HG02623 (cell line): ENCODE data around the gene PKP4.

ENCODE experiments used
- ATAC-seq: cut with Tn5 transposase; IDR thresholded peaks from one replicate; pipeline ENCODE4 v1.9.1; 2021; ENCODE audit warnings: moderate library complexity; ENCODE audit not compliant: unreplicated experiment

Gene PKP4

DNA sequence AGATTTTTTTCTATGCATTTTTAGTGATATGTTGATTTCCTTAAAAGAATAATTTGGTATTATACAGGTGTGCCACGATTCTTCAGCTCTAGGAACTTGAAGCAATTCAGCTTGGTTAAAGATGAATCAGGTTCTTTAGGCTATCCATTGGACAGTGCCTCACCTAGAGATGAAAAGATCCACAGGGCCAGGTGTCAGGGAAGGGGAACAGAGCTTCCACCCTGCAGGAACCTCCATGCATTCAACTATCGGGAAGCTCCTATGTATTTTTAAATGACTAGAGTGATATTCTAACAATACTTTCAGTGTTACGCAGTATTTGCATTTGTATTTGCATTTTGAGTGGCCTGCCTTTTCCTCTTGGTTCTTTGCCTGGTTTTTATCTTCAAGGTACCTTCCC, 40.2 kb downstream of the PKP4 start:
- ATAC-seq: no peak

DNA sequence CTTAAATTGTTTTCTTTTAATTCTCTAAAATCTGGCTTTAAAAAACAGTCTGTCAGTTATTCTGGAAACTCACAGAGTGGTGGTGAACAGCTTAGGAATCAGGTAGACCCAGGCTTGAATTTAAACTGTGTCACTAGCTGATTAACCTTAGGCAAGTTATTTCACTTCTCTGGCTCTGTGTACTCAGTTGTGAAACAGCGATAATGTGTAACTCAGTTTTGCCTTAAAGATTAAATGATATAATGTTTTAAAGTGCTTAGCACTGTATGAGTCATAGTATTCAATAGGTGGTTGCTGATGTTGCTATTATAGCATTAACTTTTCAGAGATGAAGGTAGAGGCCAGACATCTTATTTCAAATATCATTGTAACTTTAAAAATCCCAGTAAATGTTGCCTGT, 40.7 kb downstream of the PKP4 start:
- no peak for ATAC-seq

DNA sequence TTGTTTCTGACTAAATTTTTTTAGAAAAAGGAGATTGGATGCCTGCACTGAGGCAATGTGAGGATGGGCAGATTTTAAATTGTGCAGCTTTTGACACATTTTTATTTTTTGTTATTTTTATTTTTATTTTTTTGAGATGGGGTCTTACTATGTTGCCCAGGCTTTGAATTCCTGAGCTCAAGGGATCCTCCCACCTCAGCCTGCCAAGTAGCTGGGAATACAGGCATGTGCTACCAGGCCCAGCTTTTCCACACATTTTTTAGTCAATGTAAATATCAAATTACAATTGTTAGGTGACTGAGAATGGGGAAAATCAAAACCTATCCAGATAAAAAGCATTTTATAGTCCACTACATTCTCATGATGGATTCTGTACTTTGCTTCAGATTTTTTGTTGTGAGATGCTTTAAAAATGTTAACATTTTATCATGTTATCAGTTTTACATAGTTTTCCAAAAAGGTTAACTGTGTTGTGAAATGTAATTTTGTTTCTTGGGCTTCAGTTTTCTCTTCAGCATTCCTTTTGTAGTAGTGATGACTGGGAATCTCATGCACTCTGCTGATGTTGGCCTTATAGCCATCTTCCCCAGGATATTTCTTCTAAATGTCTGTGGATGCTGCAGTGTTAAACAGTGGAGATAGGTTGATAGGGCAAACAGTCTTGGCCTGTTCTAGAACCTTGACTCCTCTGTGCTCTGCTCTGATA, 41.4 kb downstream of the PKP4 start:
- no peak for ATAC-seq

DNA sequence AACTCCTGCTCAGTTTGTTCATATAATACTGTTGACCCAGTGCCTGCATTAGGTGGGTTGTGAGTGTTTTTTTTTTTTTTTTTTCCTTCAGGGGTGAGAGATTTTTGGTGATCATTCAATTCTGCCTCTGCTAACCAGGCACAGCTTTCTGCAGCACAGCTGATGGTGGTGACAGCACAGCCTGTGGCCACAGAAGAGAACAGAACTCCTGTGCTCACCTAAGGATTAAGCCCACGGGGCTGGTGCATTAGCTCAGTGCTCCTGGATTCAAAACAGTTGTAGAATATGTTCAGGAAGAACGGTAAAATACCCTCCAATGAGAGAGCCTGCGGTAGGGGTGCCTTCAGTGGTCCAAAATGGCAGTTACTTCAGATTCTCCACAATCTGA, 42.0 kb downstream of the PKP4 start:
- ATAC-seq: no peak

DNA sequence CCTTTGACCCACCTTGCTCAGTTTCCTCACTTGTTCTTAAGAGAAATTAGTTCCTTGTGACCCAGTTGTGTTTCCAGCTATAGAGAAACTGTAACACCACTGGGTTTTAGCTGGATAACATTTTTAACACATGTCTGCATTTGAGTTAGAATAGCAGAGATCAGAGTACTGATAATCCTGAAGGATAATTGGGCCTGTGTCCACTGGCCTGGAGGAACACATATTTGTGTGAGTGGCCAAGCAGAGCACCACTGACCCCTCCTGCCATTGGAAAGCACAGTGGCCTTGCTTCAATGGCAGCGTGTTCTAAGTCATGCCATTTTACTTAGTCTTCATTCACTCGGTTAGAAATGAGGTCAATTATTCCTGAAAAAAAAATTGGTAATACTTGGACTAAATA, 42.6 kb downstream of the PKP4 start:
- no peak for ATAC-seq

DNA sequence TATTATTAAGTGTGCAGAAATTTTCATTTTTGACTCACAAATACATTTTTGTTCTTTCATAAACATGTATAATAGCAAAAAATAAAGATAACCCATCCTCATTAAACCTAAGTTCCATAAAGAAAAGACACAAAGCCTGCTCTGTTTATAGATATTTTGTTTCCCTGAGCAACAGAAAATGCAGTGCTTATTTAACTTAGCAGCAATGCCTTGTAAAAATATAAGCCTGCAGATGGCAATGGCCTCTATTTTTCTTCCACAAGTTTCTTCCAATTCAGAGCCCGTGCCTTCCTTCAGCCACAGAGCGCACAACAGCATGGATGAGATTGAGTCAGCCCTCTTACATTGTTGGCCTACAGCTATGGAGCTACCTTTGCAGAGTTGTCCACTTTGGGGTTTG, 43.6 kb downstream of the PKP4 start:
- no peak for ATAC-seq

DNA sequence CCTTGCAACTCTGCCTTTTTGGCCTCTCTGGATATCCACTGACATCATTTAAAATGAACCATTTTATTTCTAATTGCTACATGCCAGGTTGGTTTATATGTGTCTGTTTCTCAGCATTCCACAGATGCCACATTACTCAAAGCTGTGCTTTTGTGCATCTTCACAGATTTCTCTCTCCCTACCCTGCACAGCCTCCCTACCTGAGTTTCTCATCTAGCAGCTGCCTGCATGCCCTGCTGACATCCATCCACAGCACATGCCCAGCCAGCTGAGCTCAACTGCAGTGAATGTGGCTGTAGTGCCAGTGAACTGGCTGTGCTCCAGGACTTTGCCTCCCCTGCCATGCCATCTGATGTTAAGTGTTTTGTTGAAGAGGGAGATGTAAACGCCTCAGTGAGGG, 44.5 kb downstream of the PKP4 start:
- ATAC-seq: no peak

DNA sequence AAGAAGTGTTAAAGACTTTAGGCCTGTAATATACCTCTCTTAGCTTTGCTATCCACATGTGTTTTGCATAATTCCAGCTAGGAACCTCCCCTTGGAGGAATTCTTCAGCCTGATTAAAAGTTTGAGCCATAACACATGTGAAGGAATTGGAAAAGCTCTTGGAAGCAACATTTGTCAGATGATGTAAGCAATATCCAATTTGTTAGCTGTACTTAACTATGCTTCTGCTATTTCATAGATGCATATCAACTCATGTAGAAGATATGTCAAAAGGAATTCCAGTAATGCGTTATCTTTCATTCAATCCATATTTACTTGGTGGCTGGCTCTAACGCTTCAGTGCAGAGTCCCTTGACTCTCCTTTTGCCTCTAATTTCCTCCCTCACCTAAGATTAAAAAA, 46.2 kb downstream of the PKP4 start:
- ATAC-seq: no peak

DNA sequence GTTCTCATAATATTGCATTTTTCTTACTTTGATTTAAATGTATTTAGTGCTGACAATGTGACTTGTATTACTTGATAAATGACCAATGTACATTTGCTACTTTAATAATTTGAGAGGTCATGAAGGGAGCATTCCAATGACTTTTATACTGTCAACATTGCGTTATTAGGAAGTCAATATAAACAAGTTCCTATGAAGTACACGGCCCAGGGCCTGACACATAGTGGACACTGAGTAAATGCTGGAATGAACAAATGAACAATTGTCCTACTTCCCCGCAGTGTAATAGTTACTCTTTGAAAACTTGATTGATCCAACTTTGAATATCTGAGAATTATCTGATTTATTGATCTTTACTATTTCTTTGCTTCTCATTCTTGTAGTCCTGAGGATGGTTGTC, 47.3 kb downstream of the PKP4 start:
- no peak for ATAC-seq

DNA sequence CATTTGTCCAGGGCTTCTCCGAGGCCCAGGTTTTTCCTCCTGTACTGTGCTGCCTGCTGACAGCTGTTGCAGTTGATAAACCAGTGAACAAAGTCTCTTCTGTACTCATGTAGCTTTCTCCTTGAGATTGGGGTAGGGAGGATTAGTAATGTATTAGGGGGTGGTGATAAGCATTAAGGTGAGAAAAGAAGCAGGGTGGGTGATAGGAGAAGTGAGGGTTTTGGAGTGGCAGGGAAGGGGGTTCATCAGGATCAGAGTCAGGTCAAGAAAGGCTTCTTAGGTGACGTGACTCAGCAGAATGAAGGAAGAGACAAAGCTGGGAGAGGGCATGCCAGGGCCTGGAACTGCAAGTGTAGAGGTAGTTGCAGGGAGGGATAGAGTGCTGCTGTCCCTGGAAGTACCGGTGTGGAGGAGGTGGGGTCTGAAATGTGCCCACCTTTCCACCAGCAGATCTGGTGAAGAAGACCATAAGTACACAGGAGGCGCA, 48.7 kb downstream of the PKP4 start:
- ATAC-seq: no peak

DNA sequence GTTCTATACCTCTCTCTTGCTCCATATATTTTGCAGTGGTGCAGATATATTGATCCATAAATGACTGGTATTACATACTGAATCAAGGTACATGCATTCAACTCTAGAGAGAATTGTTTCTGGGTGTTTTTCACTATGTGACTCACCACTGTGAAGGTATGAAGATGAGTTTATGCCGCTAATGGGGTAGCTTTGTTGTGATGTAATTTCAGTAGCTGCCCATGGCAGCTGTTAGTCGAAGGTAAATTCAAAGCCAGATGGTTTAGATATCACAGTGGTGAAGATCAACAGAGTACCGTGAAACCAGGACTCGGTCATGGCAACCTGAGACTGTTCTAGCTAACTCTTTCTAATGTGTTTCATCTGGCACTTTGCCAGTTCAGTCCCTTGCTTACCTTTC, 50.4 kb downstream of the PKP4 start:
- no peak for ATAC-seq

DNA sequence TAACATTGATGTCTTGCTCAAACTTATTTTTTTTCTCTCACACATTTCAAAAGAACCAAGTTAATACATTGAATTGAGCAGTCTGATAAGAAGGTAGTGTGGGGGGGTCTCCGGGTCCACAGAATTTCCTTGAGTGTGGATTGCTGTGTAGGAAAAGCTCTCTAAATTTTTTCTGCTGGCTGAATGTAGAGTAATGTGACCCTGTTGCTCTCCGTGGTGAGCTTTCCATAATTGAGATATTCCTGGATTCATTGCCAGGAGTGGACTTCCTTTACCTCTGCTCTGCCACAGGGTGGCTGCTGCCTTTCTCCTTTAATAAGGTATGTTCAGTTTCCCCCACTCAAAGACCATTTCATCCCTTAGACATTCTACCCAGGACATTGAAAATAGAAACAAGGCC, 50.9 kb downstream of the PKP4 start:
- ATAC-seq: no peak

DNA sequence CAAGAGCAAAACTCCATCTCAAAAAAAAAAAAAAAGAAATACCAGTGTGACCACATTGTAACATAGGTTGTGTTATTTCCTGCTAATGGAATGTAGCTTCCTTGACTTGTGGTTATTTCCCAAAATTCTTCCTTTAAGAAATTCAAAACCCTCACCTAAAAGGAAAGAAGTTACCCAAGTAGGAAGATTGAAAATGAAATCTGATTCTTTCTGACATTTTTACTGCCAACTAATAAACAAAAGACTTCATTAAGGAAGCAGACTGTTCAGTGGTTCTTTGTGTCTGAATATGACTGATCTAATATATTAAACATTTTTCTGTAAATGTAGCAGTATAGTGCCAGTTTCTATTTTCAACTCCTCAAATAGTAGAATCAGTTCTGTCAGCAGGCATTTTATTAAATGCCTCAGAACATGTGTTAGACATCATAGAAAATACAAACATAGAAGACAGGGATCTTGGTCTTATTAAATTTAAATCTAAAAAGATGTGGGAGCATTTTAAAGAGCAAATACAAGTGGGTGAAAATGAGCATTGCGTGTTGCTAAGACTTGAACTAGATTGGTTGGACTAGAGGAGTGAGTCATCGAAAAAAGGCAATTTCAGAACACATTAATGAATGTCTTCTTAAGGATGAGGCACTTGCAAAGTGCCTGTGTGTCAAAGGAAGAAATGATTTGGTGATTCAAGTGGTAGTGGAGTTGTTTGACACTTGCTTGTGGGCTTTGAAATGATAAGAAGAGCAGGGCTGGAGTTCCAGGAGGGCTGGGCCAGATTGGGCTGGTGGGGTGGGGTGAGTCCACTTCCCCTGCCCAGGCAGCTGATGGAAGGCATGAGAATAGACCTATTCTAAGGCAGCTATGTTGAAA, 53.4 kb downstream of the PKP4 start:
- ATAC-seq: no peak

DNA sequence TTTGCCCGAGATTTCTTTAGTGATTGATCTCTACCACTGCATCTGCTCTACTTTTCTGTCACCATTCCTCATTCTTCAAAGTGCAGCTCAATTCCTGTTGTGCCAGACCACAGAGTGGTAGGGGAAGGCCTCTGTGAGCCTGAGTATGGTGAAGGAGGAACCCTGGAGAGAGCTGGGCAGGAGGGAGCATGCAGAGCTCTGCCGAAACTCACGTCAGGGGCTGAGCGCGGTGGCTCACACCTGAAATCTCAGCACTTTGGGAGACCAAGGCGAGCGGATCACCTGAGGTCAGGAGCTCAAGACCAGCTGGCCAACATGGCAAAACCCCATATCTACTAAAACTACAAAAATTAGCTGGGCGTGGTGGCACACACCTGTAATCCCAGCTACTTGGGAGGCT, 54.1 kb downstream of the PKP4 start:
- ATAC-seq: no peak

DNA sequence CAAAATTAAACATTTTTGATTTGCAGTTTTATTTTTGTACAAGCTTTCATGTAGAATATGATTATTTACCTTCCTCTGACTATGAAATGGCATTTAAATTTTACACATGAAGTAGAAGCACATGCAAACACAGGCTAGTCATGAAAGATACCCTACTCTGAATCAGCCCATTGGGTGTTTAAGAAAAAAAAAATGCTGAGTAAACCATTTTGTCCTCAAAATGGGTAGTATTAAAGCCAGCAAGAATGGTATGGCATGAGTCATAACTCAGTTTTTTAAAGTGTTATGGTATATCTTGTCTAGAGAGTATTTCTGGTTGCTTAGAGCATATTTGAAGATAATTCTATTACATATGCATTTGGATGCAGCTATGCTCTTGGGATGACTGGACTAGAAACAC, 55.0 kb downstream of the PKP4 start:
- no peak for ATAC-seq

DNA sequence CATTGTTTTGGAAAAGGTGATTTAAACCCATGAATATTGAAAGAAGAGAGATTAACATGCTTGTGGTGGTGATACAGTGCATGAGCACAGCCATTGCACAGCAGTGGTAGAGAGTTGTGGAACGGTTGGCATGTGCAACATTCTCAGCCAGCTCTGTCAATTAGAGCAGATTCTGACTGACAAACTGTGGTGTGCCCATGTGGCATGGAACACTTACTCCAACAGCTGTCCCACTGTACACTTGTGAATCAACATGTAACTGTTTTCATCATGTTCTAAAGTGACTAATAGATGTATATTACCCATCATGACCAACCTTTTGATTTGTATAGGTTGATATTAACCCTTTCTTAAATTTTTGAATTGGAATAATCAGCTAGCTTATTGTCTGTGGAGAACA, 55.6 kb downstream of the PKP4 start:
- no peak for ATAC-seq

DNA sequence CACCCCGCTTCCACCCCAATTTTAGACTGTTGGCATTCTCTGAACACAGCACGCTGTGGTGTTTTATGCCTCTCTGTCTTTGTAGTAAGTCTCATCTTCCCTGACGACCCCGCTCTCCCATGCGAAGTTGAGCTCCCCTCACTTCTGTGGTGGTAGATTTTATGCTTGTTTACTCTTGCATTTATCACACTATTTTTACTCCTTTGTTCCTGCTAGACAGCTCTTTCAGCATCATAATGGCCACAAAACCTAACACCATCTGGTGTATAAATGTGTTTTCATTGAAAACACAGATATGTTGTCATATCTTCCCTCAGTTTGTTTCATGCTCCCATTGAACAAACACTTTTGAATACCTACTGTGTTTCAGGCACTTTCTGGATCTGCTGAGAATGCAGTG, 57.1 kb downstream of the PKP4 start:
- ATAC-seq: no peak

DNA sequence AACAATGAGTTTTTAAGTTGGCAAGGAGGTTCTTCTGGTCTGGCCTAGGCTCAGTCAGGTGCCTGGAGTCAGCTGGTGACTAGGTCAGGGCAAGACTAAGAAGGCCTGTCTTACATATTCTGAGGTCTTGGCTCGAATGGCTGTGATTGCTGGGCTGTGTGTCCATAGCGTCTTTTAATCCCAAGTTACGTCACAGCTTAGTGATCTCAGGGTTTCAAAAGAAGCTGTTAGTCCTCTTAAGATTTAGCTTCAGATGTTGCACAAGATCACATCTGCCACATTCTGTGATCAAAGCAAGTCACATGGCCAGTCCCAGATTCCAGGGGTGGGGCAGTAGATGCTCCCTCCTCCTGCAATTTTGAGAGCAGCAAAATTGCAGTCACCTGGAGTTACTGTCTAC, 61.3 kb downstream of the PKP4 start:
- no peak for ATAC-seq

DNA sequence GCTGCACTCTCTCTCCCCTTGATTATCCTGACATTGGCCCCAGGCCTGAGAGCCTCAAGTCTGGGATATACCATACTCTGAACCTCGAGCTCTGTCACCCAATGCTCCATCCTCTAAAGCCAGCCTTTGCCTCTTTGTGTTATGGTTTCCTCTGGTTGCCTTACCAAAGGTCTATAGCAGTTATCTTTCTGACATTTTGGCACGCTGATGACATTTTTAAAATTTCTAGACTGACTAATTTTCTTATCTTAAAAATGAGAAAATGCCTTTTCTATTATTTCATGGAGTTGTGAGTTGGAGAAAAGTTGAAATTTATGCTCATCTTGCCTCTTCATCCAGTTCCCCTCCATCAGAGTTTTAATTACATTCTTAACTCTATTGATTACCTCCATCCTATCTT, 62.7 kb downstream of the PKP4 start:
- ATAC-seq: no peak

DNA sequence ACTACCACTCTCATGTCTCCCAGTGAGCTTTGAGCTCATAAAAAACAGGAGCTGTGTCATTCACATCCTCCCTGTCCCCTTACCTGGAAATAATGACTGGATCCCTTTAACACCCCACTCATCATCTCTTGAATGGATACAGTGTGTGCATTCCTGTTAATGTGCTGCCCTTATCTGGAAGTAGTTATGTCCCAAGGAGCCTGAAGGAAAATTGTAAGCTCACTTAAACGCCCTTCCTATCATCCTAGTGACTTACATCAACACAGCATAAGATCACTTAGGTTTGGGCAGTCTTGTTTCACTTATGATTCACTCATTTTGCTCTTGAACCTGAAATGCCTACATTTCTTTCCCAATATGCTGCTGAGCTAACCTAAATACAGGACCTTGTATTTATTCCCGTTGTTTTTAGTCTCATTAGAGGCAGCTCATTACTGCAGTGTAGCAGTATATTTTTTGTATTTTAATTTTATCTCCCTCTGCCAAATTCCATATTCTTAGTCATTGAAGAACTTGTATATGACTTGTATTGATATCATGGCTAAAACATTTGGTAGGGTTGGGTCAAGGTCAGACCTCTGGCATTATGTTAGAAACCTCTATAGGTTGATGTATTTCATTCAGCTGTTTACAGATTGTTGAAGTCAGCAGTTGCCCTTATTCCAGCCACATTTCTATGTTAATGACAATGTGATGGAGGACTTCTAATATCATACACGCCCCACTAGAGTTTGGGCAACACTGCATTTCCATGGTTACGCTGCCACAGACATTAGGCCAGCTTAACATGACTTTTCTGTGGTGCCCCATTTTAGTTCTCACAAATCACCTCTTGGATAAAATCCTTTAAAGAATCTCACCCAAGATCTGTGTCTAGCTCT, 72.9 kb downstream of the PKP4 start:
- no peak for ATAC-seq

DNA sequence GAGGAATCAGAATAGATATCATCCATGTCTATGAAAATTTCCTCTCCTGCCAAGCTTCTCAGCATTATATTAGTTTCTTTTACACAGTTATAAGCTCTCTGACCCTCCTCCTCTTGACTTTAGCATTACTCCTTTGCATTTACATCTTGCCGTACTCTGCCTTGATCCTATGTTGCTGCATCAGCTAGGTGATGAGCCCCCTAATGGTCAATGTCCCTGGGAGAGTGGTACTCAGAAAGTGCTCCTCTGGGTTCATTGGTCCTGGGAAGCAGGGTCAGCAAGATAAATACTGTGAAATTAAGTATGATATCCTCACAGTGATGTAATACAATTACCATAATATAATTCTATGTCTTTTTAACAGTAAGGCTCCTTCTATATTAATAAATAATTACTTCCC, 74.1 kb downstream of the PKP4 start:
- no peak for ATAC-seq

DNA sequence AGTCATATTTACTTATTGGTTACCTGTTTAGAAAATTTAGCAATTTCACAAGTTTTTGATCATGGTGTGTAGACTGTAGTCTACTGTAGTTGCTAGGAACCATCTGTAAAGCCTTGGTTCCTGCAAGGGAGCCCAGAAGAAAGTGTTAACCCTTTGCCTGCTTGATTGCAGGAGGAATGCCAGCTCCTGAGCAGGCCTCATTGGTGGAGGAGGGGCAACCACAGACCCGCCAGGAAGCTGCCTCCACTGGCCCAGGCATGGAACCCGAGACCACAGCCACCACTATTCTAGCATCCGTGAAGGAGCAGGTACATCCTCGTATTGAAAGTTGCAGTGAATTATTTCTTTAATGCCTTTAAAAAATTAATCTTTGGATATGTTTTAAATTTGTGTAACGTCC, 76.3 kb downstream of the PKP4 start:
- ATAC-seq: no peak
